GM19351 (cell line): Measurements from ENCODE around the gene FOXJ3.
A peak's percentile ranks its signal among the peaks of the same experiment; 100 is the strongest.

Experiments
- ATAC-seq: cut with Tn5 transposase; IDR thresholded peaks from one replicate; pipeline ENCODE4 v1.9.1; 2021; ENCODE audit warnings: mild to moderate bottlenecking, moderate library complexity; ENCODE audit not compliant: unreplicated experiment

FOXJ3 gene

DNA sequence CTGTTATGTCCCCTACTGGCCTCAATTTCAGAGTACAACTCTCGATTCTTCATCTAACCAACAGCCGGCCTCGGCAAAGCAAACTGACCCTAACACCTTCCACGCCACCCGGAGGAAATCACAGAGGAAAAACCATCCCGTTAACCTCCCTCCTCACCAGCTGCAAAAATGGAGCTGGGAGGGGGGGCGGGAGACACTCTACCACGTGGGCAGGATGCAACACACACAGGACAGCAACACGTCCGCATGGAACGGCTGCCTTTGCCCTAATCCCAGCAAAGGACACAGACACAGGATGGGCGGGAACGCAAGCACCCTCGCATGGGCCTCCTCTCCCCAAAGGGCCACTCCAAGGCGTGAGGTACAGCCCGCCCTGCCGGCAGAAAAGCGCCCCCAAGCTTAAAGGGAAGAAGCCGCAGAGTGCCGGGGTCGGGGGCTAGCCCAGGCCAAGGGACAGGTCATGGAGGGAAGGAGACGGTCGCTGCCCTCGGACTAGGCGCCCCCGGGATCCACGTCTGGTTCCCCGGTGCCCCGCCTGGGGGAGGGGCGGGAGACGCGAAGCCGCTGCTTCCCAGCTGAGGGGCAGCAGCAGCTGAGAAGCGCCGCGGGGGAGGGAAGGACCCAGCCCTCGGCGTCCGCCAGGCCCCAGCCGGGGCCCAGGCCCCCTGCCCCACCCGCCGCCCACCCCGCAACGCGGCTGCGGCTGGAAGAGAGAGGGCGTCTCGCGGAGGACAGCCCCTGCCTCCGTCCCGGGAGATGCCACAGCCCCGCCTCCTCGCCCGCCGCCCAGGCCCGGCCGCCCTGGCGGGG, 590 bp downstream of the FOXJ3 start:
- peak; percentile 33 for ATAC-seq

DNA sequence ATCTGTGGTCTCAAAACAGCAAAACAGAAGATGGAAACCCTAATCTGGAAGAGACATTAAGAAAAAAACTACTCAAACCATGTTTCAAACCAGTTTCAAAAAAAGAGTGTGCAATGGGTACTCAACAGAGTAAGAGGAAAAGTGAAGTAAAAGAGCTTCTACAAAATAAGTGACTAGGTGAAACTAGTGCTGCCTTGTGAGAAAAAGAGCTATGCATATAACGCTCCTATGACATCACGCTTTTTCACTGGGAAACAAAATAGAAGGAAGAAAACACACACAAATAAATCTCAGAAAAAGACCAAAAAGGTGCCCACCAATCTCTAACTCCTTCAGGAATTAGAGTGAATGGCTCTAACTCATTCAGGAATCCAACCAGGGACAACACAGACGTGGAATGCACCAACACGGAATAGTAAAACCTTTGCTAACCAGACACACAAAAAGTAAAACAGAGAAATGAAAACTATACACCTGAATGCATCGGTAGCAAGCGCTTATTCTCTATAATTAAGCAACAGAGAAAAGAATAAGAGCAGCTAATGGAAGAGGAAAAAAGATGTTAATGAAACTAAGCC, 1.3 kb downstream of the FOXJ3 start:
- no peak for ATAC-seq

DNA sequence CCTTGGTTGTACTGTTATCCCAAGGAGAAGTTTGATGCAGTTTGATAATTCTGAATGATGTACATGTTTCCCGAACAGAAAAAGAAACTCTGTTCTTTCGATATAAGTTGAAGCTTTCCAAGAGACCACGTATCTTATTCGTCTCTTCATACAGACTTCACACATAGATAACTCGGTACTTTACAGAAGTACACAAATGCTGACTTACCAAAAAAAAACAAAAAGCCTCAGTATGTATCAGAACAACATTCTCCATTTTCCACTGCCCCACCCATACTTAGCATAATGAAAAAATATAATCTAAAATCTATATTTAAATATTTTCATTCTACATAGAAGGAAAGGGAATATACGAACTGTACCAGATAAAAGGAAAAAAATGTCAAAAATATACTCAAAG, 2.2 kb downstream of the FOXJ3 start:
- no peak for ATAC-seq

DNA sequence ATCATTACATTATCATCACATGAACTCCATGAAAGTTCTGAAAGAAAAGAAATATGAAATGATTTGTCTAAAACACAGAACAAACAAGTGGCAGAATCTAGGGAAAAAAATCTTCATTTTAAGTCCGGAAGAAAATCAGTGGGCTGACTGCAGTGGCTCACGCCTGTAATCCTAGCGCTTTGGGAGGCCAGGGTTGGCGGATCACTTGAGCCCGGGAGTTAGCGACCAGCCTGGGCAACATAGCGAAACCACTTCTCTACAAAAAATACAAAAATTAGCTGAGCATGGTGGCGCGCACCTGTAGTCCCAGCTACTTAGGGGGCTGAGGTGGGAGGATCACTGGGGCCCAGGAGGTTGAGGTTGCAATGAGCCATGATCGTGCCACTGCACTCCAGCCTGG, 4.8 kb downstream of the FOXJ3 start:
- no peak for ATAC-seq

DNA sequence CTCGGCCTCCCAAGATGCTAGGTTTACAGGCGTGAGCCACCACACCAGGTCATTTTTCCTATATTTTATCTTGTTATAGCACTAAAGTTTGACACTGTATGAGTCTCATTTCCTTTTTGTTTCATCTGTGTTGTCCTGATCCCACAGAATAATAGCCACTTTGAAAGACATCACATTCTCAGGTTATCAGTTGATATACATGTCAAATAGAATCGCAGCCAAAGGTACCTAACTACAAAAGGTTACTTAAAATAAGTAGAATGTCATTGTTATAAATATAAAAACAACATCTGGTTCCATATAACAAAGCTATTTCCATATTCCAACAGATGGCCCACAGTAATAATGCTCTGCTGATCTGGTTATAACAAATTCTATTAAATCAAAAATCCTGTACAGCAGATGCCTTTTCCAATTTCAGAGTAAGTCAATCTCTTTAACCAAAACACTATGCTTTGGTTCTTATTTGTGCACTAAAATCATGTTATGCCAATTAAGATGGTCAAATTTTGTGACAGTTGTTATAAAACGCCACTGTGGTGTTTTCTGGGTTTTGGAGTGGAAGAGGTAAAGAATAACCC, 6.0 kb downstream of the FOXJ3 start:
- no peak for ATAC-seq

DNA sequence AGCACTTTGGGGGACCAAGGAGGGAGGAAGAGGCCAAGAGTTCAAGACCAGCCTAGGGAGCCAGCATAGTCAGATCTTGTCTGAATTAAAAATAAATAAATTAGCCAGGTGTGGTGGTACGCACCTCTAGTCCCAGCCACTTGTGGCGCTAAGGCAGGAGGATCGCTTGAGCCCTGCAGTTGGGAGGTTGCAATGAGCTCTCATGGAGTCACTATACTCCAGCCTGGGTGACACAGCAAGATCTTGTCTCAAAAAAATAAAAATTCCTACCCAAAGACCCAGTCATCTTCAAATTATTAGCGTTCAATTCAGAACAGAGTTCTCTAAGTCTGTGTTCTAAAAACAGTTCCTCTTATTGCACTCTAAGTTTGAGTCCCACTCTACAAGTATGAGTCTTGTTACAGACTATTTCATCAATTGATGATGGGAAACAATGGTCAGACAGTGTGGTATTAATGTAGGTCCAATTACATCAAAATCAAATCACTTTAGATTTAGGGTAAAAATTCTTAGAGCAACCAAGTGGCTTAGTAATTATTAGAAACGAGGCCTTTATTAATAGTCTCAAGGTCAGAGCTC, 6.9 kb downstream of the FOXJ3 start:
- ATAC-seq, result no peak

DNA sequence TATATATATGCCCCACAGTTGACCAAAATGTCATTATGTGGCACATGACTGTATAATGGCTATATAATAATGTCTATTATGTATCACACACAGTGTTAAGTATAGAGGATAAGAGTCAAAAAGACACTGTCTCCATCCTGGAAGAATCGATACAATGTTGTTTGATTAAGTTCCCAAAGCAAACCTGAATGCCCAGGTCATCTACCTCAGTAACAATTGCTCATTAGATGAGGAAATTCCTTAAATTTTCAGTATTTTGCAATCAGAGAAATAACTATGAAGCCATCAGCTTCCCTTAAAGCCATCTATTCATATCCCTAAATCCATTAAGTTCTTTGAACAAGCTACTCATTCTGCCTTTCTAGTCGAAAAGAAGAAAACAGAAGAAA, 10.0 kb downstream of the FOXJ3 start:
- ATAC-seq, result no peak

DNA sequence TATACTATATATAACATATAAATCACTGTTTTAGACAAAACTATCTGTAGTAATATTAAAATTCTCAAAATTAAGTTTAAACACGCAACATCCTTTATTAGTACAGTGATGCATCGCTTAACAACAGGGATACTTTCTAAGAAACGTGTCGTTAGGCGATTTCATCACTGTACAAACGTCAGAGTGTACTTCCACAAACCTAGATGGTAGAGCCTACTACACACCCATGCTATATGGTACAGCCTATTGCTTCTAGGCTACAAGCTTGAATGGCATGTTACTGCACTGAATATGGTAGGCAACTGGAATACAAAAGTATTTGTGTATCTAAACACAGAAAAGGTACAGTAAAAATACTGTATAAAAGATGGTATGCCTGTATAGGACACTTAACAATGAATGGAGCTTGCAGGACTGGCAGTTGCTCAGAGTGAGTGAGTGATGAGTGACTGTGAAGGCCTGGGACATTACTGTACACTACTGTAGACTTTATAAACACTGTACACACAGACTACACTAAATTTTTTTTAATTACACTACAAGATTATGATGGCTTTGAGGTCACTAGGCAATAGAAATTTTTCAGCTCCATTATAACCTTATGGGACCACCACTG, 10.5 kb downstream of the FOXJ3 start:
- ATAC-seq, result no peak

DNA sequence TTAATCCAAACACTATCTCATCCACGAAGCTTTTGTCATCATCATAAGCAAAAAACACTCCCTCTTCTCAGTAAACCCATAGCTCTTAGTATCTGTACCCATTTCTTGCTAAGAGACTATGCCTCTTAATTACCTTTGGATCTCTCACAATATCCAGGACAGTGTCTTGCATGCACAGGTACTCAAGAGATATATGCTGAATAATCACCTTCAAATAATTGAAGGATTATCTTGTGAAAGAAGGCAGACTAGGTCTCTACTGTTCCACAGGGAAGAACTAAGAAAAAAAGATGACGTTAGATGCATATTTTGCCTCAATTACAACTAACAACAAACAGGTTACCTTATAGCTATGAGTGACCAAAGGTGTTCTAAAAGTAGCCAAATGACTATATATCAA, 11.5 kb downstream of the FOXJ3 start:
- ATAC-seq, result no peak

DNA sequence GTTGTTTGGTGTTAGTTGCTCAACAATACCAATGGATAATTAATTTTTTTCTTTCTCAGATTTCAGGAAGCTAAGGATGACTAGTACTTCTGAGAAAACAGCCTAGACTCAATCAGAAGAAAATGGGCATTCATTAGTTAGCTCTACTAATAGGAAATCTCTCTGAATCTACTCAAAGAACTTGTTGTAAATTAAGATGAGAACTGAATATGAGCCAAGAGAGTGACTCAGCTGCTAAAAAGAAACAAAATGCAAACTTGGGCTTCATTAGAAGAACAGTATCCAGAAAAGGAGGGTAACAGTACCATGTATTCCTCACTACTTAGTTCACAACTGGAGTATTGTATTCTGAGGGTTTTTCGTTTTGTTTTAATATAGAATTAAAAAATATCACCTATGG, 12.5 kb downstream of the FOXJ3 start:
- no peak for ATAC-seq

DNA sequence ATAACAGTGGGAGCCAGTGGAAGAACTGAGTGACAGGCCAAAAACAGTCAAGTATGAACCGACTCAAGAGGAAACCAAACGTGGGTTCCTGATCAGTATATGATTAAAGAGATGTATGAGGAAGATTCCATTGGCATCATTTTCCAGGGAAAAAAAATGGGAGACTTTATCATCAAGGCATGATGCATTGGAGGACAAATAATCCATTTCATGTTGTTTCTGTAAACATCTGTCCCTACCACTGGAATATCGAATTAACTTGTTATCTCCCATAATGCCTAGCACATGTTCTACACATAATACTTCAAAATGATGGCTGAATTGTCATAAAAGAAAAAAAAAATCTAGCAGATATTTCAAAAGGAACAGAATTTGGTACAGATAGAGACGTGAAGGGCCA, 13.3 kb downstream of the FOXJ3 start:
- ATAC-seq, result no peak

DNA sequence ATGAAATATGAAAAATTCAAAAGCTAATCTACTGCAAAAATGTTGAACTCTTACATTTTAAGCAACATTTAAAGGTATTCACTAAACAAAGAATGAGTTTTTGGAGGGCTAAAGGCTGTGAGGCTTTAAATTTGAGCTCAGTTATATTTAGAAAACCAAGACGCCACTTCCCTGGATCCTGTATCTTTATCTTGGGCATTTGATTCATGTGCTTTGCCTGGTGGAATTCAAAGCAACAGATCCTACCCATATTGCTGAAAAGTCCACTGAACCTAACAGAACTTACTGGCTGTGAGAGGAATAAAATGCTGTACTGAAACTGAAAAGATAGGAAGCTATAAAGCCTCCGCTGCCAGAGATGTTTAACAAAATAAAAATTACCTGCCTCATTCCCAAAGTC, 14.3 kb downstream of the FOXJ3 start:
- no peak for ATAC-seq

DNA sequence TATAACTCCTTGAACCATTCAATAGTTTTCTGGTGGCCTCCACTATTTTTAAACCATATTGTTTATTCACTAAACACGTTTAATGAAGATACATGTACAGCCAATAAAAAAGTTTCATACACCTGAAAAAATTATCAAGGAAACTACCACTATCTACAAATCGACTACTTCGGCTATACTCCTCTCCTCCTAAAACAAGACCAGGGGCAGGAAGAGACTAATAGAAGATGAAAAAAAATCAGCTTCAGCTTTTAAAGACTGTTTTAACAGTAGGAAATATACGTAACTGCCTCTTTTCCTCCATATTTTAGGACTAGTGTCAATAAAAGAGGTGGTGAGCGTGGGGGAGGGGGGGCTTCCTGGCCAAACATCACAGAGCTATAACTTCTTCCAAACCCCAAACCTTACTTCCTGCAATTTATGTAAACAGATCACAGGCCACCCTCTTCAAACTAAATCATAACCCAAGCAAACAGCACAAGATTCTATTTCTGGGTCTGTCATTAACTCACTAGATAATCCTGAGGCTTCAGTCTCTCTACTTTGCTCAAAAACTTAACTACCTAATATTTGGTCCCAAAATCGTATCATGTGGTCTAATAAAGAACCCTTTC, 15.1 kb downstream of the FOXJ3 start:
- ATAC-seq, result no peak

DNA sequence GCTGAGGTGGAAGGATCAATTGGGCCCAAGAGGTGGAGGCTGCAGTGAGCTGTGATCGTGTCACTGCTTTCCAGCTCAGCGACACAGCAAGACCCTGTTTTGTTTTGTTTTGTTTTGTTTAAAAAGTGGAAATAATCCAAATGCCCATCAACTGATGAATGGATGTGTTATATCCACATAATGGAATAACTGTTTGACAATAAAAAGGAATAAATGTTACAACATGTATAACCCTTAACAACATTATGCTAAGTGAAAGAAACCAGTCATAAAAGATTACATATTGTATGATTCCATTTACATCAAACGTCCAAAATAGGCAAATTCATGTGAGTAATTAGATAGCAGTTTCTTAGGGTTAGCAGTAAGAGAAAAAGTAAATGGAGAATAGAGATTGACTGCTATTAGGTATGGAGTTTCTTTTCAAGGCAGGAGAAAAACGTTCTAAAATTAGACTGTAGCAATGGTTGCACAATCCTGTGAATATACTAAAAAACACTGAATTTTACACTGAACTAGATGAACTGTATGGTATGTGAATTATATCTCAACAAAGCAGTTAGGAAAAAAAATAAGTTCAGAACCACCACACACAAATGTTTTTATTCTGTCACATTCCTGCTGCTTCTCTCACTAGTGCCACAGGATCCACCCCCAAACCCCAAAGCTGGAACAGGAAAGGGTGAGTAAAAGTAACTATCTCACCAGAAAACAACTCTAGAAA, 15.7 kb downstream of the FOXJ3 start:
- ATAC-seq, result no peak

DNA sequence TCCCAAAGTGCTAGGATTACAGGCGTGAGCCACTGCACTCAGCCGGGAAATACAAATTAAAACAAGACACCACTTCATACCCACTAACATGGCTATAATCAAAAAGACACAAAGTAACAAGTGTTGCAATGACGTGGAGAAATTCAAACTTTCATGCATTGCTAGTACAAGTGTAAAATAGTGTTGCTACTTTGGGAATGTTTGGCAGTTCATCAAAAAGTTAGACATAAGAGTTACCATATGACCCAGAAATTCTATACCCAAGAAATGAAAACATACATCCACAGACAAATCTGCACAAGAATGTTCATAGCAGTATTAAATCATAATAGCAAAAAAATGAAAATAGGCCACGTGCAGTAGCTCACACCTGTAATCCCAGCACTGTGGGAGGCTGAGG, 16.4 kb downstream of the FOXJ3 start:
- no peak for ATAC-seq

DNA sequence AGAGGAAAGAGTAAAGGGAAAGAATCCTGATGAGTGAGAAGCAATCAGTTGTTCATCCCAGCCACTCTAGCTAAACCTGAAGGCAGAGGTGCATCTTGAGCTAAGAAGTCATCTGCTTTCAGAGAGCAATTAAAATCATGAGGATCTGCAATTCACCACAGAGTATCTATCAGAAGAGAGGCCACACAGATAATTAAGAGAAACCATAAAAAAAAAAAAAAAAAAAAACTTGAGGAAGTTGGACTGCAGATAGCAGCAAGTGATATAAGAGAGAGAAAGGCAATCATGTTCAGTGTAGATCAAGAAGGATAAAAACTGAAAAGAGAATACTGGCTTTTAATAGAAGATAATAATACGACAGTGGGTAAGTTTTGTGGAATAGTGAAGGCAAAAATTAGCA, 17.7 kb downstream of the FOXJ3 start:
- ATAC-seq, result no peak

DNA sequence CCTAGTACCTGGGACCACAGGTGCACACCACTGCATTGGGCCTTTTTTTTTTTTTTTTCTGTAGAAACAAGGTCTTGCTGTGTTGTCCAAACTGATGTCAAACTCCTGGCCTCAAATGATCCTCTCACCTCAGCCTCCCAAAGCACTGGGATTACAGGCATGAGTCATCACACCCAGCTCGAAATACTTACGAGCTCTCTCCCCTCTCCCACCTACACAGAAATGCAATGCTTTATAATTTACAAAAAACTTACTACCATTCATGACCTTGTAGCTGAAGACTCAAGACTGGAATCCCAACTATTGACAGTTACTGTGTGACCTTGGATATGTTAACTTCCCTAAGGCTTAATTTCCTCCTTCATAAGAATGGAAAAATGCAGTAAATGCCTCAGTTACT, 18.7 kb downstream of the FOXJ3 start:
- no peak for ATAC-seq

DNA sequence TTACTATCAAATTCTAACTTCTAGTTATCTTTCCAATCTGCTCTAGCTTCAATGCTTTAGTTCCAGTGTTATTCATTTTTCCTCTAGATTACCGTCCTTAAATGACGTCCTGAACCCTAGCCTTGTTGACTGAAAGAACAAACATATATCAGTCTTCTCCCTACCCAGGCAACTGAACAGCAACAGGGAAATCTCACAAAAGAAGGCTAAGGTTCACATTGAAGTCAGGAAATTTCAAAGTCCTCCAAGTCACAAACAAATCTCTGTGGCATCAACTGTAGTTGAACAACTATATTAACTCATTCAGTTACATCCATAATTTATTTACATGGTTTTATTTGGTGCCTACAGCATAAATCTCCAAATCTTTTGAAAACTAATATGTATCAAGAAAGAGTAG, 19.5 kb downstream of the FOXJ3 start:
- no peak for ATAC-seq

DNA sequence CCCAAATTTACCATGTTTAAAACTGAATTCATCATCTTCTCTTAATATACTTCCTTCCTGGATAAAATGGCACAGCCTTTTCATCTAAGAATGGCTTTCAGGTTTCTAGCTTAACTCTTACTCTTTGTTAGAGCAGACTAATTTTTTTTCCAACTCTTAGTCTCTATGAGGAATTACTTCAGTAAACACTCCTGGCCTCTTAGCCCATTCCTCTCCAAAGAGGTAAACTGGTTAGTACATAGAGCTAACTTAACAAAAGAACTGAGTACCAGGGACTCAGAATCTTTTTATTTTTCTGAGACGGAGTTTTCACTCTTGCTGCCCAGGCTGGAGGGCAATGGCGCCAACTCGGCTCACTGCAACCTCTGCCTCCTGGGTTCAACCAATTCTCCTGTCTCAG, 21.1 kb downstream of the FOXJ3 start:
- no peak for ATAC-seq

DNA sequence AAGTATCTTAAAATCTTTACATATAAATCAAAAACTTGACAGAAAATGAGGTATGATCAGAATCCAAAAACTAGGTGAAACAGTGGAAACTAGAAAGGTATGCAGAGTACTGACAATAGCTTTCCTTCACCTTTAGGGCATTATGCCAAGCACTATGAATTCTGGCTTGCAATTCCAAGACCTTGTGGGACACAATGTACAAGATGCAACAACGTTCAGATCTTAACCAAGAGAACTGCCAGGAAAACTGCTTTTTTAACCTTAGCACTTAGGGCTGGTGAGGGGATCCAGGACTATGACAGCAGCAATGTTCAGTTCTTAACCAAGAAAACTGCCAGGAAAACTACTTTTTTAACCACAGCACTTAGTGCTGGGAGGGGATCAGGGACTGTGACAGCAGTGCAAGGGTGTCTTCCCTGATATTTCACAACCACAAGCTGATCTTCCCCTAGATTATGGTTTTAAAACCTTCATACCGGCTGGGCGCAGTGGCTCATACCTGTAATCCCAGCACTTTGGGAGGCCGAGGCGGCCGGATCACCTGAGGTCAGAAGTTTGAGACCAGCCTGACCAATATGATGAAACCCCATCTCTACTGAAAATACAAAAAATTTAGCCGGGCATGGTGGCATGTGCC, 22.3 kb downstream of the FOXJ3 start:
- ATAC-seq, result no peak
